Stomach (tissue), 4 donors: Measurements from ENCODE around the gene TANC1.

Experiments used
- EP300 ChIP-seq: sonication (generic); formaldehyde crosslinking; IDR thresholded peaks from one replicate; pipeline ENCODE4 v1.6.1; 2017; ENCODE audit warnings: antibody characterized with exemption
- POLR2A ChIP-seq, 4 donors: fragments of 450-650 bp; IDR thresholded peaks; one replicate each; pipeline ENCODE4 v1.6.1; 2016; ENCODE audit warnings: antibody characterized with exemption in 4 of 4, control low read depth in 2 of 4, mild to moderate bottlenecking in 1 of 4, moderate library complexity in 1 of 4
- POLR2AphosphoS5 ChIP-seq, 3 donors: sonication (generic); formaldehyde crosslinking; IDR thresholded peaks; one replicate each; pipeline ENCODE4 v1.6.1; 2016; ENCODE audit warnings: antibody characterized with exemption in 3 of 3
- TF ChIP-seq, protein P1 (sequence below), 7 experiments: fragments of 450-650 bp in 4 of 7; fragments of 200-600 bp in 3 of 7; sonication (generic) in 3 of 7; IDR thresholded peaks; one replicate each; pipeline ENCODE4 v1.5.1; 2016 to 2019; ENCODE audit warnings: antibody characterized with exemption in 7 of 7, control low read depth in 2 of 7, mild to moderate bottlenecking in 1 of 7

DNA sequence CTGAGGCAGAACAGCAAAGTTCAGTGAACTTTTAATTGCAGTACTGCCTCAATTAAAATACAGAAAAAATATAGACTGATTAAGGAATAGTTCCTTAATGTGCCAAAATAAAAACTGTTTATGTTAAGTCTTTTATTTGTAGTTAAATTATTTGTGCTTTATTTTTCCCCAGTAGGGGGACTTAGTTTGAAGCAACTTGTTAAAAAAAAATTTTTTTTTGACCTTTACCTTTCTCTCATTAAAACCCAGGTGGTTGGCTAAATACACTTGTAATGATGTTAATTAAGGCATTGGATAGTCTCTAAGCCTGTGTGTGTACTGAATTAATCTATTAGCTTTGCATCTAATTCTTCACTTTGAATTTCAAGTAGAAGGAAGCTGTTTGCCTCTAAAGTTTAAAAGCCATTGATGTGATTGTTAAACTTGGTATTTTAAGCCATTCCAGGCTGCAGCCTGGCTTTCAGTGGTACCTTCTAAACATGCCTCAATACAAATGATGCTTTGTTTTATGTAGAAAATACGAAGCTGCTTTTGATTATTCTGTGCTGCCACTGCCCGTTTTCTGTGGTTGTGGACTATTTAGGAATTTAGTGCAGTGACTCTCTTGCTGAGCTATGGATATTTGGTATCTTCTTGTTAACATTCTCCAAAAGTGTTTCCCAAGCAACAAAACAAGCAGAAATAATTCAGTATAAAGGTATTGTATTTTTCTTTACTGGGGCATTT lies 102.9 kb downstream of the TANC1 start:
- TF ChIP-seq, protein P1, sequence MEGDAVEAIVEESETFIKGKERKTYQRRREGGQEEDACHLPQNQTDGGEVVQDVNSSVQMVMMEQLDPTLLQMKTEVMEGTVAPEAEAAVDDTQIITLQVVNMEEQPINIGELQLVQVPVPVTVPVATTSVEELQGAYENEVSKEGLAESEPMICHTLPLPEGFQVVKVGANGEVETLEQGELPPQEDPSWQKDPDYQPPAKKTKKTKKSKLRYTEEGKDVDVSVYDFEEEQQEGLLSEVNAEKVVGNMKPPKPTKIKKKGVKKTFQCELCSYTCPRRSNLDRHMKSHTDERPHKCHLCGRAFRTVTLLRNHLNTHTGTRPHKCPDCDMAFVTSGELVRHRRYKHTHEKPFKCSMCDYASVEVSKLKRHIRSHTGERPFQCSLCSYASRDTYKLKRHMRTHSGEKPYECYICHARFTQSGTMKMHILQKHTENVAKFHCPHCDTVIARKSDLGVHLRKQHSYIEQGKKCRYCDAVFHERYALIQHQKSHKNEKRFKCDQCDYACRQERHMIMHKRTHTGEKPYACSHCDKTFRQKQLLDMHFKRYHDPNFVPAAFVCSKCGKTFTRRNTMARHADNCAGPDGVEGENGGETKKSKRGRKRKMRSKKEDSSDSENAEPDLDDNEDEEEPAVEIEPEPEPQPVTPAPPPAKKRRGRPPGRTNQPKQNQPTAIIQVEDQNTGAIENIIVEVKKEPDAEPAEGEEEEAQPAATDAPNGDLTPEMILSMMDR (IDR thresholded peaks at IDR 0.05) = no peak
- TF ChIP-seq POLR2A (IDR thresholded peaks at IDR 0.05) = no peak
- TF ChIP-seq EP300 = no peak
- TF ChIP-seq POLR2AphosphoS5 (IDR thresholded peaks at IDR 0.05) = no peak
